GM10847 (cell line): Measurements from ENCODE around the gene FIP1L1.

Experiments
- POLR2A ChIP-seq: IDR thresholded peaks from 2 replicates; pipeline ENCODE4 v1.6.1; 2011; ENCODE audit not compliant: insufficient read length; ENCODE audit errors: extremely low read depth

FIP1L1 gene

DNA sequence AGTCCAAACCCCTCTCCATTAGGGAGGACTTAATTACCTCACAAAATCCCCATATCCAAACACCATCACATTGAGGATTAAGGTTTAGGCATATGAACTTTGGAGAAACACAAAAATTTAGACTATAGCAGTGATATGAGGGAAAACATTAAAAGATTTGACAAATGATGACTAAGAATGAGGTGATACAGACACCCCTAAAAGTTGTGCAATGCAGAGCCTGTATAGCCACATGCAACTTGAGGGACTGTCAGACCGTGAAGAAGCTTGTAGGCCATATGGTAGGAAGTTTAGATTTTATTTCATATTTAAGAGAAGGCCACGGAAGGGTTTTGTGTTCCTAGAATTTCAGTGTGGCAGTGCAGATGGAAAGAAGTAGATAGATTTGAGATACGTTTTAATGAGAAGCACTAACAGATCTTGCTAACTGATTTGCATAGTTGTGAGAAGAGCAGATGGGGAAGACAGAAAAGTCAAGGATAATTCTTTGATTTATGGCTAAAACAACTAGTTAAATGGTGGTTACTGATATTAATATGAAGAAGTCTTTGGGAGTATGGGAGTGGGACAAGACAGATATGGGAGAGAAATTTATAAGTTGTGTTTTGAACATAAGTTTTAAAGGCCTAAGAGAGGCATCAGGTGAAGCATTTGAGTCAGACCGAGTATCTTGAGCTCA is 5.5 kb upstream of the FIP1L1 start:
- TF ChIP-seq POLR2A, result no peak

DNA sequence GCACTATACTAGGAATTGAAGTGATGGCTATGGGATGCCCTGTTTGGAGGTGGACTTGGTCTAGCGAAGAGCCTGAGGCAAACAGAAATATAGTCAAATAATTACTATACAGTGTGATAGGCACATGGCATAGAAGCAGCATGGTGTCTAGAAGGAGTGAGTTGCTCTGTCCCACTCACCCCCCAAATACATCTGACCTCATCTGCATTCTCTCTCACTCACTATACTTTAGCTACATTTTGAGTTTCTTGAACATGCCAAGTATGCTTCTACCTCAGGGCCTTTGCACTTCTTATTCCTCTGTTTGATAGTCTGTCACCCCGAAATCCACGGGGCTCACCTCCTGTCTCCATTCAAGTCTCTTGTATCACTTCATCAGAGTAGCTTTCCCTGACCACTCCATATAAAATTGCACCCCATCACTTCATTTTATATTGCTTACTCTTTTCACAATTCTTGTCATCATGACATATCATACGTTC is 2.6 kb upstream of the FIP1L1 start:
- no peak for TF ChIP-seq POLR2A

DNA sequence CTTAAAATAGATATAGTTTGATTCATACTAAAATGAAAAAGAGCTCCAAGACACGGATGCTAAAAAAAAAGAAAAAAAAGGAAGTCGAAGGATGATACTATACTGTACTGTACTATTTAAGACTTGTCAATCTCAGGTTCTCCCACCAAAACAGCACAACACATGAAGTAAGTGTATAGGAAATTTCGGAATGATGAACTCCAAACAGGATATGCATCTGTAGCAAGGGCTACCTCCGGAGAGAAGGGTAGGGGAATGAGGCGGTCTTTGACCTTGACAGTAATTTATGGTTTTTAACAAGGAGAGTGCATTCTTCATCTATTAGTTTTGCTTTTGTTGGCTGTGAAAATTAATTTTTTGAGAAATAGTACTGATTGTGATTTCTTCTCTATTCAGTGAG is 541 bp upstream of the FIP1L1 start:
- TF ChIP-seq POLR2A, result no peak

DNA sequence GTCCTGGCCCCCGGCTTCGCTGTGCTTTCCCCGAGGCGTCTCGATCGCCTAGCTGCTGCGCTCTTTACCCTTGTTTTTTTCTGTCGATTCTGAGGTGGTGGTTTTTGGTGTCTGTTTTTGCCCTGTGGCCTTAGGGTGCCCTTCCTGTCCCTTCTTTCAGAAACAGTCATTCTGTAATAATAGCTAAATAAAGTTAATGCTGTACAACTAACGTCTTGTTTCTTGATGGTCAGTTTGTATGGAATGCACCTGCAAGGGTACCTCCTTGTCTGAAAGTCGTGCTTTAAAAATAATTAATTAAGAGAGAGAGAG is 686 bp downstream of the FIP1L1 start:
- no peak for TF ChIP-seq POLR2A

DNA sequence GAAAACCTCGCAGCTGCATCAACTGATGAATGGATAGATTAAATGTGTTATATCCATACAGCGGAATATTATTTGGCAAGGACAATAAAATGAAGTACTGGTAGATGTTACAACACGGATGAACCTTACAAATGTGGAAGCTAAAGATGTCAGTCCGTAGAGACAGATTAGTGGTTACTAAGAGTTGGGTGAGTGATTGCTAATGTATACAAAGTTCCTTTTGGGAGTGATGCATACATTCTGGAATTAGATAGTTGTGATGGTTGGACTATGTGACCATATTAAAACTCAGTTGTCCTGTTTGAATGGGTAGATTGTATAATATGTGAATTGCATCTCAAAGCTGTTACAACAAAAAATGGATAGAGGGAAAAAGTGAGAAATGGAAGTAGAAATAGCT is 2.8 kb downstream of the FIP1L1 start:
- no peak for TF ChIP-seq POLR2A

DNA sequence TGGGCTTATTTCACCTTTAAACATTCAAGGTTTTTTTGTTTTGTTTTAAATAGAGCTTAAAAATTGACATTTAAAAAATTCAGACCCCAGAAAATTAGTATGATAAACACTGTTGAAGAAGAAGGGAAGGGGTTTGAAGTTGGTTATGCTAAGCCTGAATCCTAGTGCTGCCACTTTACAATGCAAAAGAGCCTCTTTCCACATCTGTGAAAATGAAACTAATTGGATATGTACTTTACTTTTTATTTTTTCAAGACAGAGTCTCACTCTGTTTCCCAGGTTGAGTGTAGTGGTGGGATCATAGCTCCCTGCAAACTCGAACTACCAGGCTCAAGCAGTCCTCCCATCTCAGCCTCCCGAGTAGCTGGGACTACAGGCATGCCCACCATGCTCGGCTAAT is 41.8 kb downstream of the FIP1L1 start:
- no peak for TF ChIP-seq POLR2A

DNA sequence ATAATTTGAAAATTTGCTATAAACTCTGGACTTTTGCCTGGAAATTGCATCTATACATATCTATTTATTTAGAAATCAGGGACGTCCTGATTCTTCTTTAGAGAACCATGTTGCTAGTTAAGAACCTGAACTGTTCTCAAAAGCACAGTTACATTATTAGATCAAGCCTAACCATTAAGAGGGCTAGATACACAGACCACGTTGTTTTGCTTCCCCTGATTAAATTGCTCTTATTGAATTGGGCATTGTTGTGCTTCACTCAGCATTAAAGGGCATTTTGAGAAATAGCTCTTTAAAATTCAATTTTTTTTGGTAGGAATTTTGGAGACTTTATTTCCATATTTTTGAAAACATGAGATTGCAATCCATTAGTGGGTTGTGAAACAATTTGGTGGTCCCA is 44.4 kb downstream of the FIP1L1 start:
- no peak for TF ChIP-seq POLR2A

DNA sequence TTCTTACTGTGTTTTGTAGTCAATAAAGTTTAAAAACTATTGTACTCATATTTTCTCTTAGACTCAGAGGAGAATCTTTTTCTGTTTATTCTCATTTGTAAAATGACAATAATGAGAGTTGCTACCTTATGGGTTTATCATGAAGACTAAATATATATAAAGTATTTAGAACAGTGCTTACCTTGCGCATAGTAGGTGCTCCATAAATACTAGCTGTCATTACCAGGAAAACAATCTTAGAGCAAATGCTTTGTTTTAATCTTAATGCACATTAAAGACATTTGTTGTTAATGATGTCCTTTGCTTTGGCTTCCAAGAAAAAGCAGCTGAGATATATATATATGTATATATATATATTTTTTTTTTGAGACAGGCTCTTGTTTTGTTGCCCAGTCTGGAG is 44.9 kb downstream of the FIP1L1 start:
- TF ChIP-seq POLR2A, result no peak

DNA sequence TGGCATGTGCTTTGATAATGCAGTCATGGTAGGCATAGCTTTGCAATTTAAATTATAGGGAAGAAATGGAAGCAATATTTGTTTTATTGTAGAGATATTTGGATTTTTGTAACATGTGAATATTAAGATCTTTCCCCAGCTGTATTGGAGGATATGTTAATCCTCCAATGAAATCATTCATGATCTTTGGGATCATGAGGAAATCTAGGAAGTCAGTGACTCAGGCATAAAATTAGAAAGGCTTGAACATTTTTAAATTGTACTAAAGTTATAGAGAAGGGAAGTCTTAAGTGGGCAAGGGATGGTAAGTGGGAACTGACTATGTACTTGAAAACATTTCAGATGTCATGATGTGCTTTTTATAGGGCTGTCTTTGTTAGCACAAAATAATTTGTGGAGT is 46.8 kb downstream of the FIP1L1 start:
- TF ChIP-seq POLR2A, result no peak

DNA sequence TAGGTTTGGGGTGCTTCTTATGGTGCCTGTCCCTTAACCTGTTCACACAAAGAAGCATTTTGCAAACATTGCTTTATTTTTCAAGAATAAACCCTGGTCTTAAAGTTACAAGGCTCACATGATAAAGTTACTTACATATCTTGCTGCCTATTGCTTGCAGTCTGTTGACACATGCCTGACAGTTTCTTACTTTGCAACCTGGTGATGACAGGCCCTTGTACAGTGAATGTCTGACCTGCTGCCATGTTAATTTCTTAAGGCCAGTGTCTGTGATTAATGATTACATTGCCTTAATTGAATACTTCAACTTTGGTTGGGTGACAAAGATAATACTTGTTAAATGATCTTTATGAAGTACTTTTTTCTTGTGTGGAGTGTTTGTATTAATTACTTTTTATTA is 49.9 kb downstream of the FIP1L1 start:
- TF ChIP-seq POLR2A, result no peak

DNA sequence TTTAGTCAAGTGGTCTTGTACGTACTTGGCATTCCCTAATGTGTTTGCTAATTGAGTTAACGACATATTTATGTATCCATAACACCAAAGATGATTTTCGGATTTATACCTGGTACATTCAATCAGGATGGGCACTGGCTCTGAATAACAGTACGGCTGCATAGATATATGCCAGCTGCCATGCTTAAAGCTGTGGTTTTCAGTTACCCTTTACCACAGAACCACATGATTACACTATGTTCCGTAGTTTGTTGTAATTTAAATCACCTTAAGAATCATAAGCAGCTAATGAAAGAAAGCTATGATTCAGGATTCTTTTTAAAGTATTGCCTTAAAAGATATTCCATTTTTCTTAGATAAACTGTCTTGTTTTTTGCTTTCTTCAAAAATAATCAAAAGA is 53.6 kb downstream of the FIP1L1 start:
- no peak for TF ChIP-seq POLR2A

DNA sequence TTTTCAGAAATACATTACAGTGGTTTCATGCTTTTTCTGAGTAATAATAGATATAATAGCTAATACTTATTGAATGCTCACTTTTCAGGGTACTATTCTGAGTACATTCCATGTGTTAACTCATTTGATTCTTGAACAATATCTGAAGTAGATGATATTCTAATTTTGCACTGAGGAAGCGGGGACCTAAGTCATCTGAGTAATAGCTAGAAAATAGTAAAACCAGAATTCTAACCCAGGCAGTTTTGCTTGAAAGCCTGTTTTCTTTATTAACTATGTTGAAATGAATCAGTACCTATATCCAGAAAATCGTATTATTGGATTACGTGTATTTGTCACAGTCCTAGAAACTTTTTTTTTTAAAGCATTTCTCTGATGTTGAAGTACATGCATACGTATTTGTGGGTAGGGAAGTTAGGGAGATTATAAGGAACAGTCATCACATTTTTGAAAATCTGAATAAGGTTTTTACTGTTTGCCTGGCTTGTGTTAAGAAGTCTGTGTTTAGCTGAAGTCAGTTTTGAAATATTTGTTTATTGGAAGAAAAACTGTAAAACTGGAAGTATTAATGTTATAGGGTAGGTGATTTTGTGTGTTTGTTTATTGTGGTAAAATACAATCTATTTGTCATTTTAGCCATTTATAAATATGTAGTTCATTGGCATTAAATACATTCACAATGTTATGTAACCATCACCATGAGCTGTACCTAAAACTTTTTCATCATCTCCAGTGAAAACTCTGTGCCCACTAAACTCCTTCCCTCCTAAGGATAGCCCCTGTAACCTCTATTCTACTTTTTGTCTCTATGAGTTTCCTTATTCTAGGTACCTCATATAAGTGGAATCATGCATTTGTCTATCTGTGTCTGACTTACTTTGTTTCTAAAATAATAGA is 55.3 kb downstream of the FIP1L1 start:
- no peak for TF ChIP-seq POLR2A

DNA sequence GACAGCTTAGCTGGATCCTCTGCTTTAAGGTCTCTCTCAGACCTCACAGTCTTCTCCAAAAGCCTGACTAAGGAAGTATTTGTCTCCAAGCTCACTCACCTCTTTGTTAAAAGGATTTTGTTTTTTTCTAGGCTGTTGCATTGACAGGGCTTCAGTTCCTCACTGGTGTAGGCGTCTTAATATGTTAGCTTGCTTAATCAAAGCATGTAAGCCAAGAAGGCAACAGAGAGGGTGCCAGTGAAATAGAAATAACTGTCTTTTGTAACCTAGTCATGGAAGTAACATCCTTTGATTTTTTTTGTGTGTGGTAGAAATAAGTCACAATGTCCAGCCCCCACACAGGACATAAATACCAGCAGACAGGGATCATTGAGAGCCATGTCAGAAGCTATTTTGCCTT is 58.8 kb downstream of the FIP1L1 start:
- TF ChIP-seq POLR2A, result no peak

DNA sequence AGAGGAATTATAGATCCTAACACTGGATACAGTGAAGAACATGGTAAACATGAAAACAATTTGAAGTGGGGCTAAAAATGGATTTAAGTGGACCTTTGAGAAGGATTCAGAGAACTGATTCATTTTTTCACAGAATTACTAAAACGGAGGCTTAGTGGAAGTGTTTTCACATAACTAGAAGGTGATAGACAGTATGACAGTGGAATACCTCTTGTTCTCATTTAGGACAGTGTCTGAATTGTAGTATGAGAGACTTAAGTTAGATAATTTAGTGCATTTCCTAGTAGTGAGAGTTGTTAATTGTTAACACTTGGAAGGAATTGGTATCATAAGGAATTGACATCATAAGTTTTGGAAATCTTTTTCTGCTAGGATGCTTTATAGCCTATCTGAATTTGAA is 64.1 kb downstream of the FIP1L1 start:
- TF ChIP-seq POLR2A, result no peak

DNA sequence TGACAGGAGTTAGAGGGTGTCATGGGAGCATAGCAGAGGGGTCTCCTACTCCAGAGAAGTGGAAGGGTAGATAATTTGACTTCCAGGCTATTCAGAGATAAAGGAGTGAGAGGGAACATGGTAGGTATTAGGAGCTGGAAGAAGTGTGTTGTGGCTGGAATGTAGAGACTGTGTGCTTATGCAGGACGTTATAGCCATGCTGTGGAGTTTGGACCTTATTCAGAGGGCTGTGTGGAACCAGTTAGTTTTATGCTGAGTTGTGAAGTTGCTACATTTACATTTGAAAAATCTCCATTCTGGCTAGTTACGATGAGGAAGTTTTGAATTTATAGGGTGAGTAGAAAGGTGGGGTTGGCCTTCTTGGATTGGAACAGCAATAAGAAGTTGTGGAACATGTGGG is 67.5 kb downstream of the FIP1L1 start:
- no peak for TF ChIP-seq POLR2A

DNA sequence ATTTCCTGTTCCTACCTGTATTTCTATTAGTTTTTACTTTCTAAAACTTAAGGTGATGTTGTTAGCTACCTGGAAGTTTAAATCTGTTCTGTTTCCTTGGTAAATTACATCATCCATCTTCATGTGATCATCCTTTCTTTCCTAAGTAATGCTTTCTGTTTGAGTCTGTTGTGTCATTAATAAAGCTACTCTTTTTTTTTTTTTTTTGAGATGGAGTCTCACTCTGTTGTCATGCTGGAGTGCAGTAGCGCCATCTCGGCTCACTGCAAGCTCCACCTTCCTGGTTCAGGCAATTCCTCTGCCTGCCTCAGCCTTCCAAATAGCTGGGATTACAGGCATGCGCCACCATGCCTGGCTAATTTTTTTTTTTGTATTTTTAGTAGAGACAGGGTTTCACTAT is 73.3 kb downstream of the FIP1L1 start:
- no peak for TF ChIP-seq POLR2A

DNA sequence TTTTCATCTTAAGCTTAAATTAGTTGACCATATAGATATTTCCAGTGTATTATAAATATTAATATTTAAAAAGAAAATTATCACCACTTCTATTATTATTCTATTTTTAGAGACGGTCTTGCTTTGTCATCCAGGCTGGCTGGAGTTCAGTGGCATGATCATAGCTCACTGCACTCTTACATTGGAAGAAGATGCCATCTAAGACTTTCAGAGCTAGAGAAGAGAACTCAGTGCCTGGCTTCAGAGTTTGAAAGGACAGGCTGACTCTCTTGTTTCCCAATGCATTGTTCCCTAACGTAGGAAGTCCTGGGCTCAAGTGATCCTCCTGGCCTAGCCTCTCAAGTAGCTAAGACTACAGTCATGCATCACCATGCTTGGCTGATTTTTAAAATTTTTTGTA is 75.9 kb downstream of the FIP1L1 start:
- no peak for TF ChIP-seq POLR2A

DNA sequence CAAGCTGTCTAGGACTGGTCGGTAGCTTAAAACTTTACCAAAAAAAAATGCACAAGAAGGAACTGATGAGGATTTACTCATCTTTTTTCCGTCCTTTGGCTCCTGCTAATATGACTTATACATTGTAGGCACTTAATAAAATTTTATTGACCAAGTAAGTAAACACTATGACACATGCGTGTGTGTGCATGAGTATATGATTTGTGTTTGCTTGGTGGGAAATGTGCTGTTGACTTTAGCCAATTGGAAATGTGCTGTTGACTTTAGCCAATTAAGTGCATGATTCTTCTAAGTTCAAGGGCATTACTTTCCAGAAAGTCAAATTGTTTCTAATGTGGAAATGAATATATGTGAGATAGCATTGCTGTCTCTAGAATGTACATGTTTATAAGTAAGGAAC is 78.3 kb downstream of the FIP1L1 start:
- no peak for TF ChIP-seq POLR2A
